Measurements from ENCODE around the gene HECTD1.
A peak's percentile ranks its signal among the peaks of the same experiment; 100 is the strongest.
"Not testable (repeated sequence)": the region's sequence is repeated elsewhere in the genome, so short reads cannot be mapped to it uniquely, and the experiment has no call there.

HECTD1 gene

DNA sequence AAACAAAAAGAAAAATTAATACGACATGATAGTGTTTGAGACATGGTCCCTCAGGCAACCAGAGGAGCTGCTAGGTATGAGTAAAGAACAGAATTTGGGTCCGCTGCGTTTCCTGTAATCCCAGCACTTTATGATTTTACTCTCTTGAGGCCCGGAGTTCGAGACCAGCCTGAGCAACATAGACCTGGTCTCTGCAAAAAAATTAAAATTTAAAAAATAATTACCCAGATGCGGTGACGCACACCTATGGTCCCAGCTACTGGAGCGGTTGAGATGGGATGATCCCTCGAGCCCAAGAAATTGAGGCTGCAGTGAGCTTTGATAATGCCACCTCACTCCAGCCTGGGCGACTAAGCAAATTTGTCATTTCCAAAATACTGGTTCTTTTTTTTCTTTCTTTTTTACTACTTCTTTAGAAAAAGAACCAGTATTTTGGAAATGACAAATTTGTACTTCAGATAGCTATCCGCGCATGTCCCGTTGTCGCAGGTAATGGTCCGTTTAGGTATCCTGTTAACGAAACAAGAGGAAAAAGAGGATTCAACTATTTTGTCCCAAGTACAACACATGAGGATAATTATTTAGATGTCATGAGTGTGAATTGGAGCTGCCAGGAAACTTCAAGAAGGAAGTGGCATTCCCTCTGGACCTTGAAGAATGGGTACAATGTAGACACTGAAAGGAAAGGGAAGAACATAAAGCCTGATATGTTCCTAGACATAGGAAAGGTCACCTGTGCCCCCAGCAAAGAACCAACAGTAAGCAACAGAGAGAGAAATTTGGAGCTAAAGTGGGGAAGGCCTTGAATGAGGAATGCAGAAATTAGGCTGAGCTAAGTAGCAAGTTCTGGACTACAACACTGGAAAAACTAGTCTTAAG, 1.2 kb upstream of the HECTD1 start:
- Histone ChIP-seq H3K27ac (ENCODE audit: low read depth, low read length) (peak overlapping the region; percentile 99), H3K36me3 (ENCODE audit: control insufficient read depth in 5 of 5, insufficient read depth in 5 of 5, low read length in 5 of 5) (no peaks in the 10 kb centered on the region), H3K9ac (ENCODE audit: low read length in 5 of 5) (peak overlapping the region; percentile 78 to 97 (median 85)), H3K9me3 (ENCODE audit: control insufficient read depth in 5 of 5, low read length in 5 of 5) (no peaks in the 10 kb centered on the region), H3K4me1 (ENCODE audit: control insufficient read depth in 5 of 5, insufficient read depth in 5 of 5, low read length in 5 of 5) (peaks cover 1 to 30% (median 29%) of the 10 kb centered on the region in 5 donors), H3K4me3 (ENCODE audit: low read depth in 1 of 5, low read length in 5 of 5) (peak overlapping the region; percentile 74 to 87 (median 84)), H3K27me3 (ENCODE audit: control insufficient read depth in 5 of 5, insufficient read depth in 4 of 5, low read length in 5 of 5) (no peaks in the 10 kb centered on the region)

DNA sequence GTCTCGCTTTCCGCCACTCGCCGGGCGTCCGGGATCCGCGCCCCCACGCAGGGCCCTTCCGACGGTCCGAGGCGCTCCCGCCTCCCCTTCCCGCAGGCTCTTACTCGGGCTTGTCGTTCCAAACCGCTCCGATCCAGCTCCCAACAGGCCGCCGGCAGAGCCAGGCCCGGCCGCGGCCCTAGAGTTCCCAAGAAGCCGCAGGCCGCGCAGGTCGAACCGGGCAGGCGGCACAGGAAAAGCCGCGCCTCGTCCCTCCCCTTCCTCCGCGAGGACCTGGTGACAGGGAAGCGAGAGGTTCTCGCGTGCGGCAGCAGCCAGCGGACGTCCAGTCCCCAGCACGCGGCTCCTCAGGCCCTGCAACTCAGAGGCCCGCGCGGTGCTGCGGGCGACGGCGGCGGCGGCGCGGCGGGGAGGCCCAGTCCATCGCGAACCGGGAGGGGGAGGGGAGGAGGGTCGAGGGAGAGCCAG, 272 bp downstream of the HECTD1 start:
- H3K4me3 ChIP-seq (ENCODE audit: low read depth in 1 of 5, low read length in 5 of 5): peak overlapping the region in 4 of 5 donors; percentile 79 to 85 (median 83)
- H3K9me3 ChIP-seq (ENCODE audit: control insufficient read depth in 5 of 5, low read length in 5 of 5): no peaks in the 10 kb centered on the region
- peaks cover 0 to 7% (median 3%) of the 10 kb centered on the region in 5 donors for H3K36me3 ChIP-seq (ENCODE audit: control insufficient read depth in 5 of 5, insufficient read depth in 5 of 5, low read length in 5 of 5)
- H3K9ac ChIP-seq (ENCODE audit: low read length in 5 of 5): peak overlapping the region; percentile 85 to 100 (median 100)
- no peaks in the 10 kb centered on the region for H3K27me3 ChIP-seq (ENCODE audit: control insufficient read depth in 5 of 5, insufficient read depth in 4 of 5, low read length in 5 of 5)
- H3K27ac ChIP-seq (ENCODE audit: low read depth, low read length): peak overlapping the region; percentile 99
- peaks cover 1 to 30% (median 29%) of the 10 kb centered on the region in 5 donors for H3K4me1 ChIP-seq (ENCODE audit: control insufficient read depth in 5 of 5, insufficient read depth in 5 of 5, low read length in 5 of 5)

DNA sequence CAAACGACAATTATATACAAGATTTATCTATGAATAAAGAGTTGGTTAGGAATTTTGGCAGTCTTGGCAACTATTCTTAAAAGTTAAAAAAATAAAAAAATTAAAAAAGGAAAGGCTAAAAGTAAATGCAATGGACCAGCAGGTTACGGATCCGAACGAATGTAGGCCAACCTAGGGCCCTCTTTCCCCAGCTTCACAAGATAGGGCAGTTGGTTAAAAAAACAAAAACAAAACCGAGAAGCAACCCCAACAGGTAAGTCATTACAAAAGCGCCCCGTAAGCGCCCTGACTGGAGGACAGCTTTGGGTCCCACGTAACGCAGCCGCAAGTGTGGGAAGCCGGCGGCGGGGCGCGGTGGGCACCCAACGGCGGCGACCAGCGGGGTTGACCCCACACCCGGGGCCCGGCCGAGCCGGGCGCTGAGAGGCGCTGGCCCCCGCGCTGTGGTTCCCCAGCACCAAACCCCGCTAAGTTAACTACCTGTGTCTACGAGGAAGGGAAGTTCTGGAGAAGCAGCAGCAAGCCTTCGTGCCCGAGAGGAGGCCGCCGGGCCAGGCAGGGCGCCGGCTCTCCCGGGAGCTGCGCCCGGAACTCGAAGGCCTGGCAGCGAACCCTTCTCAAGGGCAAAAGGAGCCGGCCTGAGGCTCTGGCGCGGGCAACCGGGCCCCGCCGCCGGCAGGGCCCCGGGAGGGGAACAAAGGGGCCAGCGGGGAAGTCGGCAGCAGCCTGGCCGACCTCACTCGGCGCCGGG, 882 bp downstream of the HECTD1 start:
- H3K27ac ChIP-seq (ENCODE audit: low read depth, low read length): peak overlapping the region; percentile 99
- peaks cover 1 to 31% (median 30%) of the 10 kb centered on the region in 5 donors for H3K4me1 ChIP-seq (ENCODE audit: control insufficient read depth in 5 of 5, insufficient read depth in 5 of 5, low read length in 5 of 5)
- peak overlapping the region; percentile 85 to 100 (median 100) for H3K9ac ChIP-seq (ENCODE audit: low read length in 5 of 5)
- H3K36me3 ChIP-seq (ENCODE audit: control insufficient read depth in 5 of 5, insufficient read depth in 5 of 5, low read length in 5 of 5): peaks cover 0 to 10% (median 3%) of the 10 kb centered on the region in 5 donors
- no peaks in the 10 kb centered on the region for H3K9me3 ChIP-seq (ENCODE audit: control insufficient read depth in 5 of 5, low read length in 5 of 5)
- no peaks in the 10 kb centered on the region for H3K27me3 ChIP-seq (ENCODE audit: control insufficient read depth in 5 of 5, insufficient read depth in 4 of 5, low read length in 5 of 5)
- H3K4me3 ChIP-seq (ENCODE audit: low read depth in 1 of 5, low read length in 5 of 5): peak overlapping the region; percentile 67 to 85 (median 82)

DNA sequence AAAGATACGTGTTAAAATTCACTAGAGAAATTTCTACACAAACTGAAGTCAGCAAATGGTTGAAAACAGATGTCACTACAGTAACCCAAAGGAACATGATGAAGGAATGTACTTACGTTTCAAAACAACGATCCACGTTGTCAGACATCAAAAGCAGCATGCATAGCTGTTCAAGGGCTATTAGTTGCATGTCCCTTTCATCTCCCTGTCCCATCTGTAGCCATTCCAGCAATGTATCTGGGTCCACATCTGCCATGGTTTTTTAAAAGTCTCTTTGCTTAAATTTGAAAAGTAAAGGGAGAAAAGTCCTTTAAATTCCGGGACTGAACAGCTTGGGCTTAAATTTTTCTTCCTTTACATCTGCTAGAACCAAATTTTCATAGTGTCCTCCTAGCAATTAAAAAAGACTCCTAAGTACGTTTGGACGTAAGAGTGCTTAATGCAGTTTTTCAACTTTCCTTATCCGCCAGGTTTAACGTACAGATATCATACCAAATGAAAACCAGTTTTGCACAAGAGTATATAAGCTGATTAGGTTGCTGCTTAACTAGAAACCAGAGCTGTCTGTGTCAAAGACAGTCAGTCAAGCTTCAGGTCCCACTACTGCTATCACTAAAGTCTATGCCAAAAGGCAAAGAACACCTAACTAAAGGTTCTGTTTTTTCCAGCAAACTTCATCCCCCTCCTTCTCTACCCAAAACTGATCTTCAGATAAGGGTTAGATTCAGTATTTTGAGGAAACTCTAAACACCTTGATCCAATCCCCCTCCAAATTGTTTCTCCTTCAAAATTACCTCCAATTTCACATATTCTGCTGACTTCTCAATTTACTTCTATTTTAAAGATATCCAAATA, 1.7 kb downstream of the HECTD1 start:
- Histone ChIP-seq H3K27me3 (ENCODE audit: control insufficient read depth in 5 of 5, insufficient read depth in 4 of 5, low read length in 5 of 5) (no peaks in the 10 kb centered on the region), H3K9me3 (ENCODE audit: control insufficient read depth in 5 of 5, low read length in 5 of 5) (no peaks in the 10 kb centered on the region), H3K36me3 (ENCODE audit: control insufficient read depth in 5 of 5, insufficient read depth in 5 of 5, low read length in 5 of 5) (peaks cover 0 to 14% (median 3%) of the 10 kb centered on the region in 5 donors), H3K4me1 (ENCODE audit: control insufficient read depth in 5 of 5, insufficient read depth in 5 of 5, low read length in 5 of 5) (peaks cover 1 to 33% (median 32%) of the 10 kb centered on the region in 5 donors), H3K9ac (ENCODE audit: low read length in 5 of 5) (peak overlapping the region; percentile 85 to 100 (median 100)), H3K27ac (ENCODE audit: low read depth, low read length) (peak overlapping the region; percentile 99), H3K4me3 (ENCODE audit: low read depth in 1 of 5, low read length in 5 of 5) (peak overlapping the region; percentile 67 to 85 (median 82))

DNA sequence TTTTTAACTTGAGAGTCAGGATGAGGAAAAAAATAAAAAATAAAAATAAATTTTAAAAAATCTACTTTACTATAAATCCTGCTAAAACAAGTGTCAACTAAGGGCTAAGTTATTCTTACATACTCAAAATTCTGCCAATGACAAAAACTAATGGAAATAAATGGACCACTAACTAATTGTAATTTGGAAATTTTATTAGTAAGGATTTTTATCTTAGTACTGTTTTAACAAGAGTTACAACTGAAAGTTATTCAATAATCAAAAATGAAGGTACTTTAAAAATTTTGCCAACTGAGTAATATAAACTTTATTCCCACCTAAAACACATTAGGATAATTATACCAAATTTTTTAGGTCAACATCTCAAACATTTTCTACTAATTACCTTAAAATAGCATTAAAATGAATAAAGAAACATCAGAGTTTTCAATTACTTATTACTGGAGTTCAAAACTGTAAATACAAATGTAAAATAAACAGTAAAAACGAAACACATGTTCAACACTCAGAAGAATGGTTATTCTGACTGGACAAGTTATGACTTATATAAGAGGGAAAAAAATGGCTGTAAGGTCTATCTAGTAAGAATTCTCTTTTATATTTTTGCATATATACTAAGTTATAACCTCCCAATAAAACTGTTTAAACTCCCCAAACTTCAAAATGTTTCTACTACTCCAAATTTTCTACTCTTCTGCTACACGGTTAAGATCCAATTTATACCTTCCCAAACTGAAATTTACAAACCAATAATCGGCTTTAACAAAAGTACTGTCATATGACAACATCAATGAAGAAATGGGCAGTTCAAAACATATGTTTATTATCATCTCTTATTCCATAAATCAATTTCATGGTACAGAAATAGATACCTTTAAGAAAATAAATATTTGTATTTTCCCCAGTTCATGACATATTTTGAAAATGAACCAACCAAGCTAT, 2.7 kb downstream of the HECTD1 start:
- H3K4me1 ChIP-seq (ENCODE audit: control insufficient read depth in 5 of 5, insufficient read depth in 5 of 5, low read length in 5 of 5): peaks cover 1 to 42% (median 36%) of the 10 kb centered on the region in 5 donors
- H3K27ac ChIP-seq (ENCODE audit: low read depth, low read length): peak overlapping the region; percentile 99
- peak overlapping the region in 2 of 5 donors; percentile 4 to 79 for H3K4me3 ChIP-seq (ENCODE audit: low read depth in 1 of 5, low read length in 5 of 5)
- peaks cover 3 to 14% (median 3%) of the 10 kb centered on the region in 5 donors for H3K36me3 ChIP-seq (ENCODE audit: control insufficient read depth in 5 of 5, insufficient read depth in 5 of 5, low read length in 5 of 5)
- H3K27me3 ChIP-seq (ENCODE audit: control insufficient read depth in 5 of 5, insufficient read depth in 4 of 5, low read length in 5 of 5): no peaks in the 10 kb centered on the region
- no peaks in the 10 kb centered on the region for H3K9me3 ChIP-seq (ENCODE audit: control insufficient read depth in 5 of 5, low read length in 5 of 5)
- peak overlapping the region; percentile 47 to 100 (median 70) for H3K9ac ChIP-seq (ENCODE audit: low read length in 5 of 5)

DNA sequence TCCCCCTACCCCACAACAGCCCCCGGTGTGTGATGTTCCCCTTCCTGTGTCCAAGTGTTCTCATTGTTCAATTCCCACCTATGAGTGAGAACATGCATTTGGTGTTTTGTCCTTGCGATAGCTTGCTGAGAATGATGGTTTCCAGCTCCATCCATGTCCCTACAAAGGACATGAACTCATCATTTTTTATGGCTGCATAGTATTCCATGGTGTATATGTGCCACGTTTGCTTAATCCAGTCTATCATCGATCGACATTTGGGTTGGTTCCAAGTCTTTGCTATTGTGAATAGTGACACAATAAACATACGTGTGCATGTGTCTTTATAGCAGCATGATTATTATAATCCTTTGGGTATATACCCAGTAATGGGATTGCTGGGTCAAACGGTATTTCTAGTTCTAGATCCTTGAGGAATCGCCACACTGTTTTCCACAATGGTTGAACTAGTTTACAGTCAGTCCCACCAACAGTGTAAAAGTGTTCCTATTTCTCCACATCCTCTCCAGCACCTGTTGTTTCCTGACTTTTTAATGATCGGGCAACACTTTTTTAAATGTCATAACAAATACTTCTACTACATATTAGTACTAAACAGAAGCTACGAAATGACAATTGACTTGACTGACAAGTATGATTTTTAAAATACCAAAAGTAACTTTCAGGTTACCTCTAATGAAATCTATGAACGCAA, 3.5 kb downstream of the HECTD1 start:
- H3K9me3 ChIP-seq (ENCODE audit: control insufficient read depth in 5 of 5, low read length in 5 of 5); H3K9ac ChIP-seq (ENCODE audit: low read length in 5 of 5); H3K27me3 ChIP-seq (ENCODE audit: control insufficient read depth in 5 of 5, insufficient read depth in 4 of 5, low read length in 5 of 5); H3K4me3 ChIP-seq (ENCODE audit: low read depth in 1 of 5, low read length in 5 of 5): not testable (repeated sequence)
- H3K36me3 ChIP-seq (ENCODE audit: control insufficient read depth in 5 of 5, insufficient read depth in 5 of 5, low read length in 5 of 5): peaks cover 3 to 14% (median 3%) of the 10 kb centered on the region in 5 donors
- H3K27ac ChIP-seq (ENCODE audit: low read depth, low read length): peak overlapping the region; percentile 99
- peaks cover 1 to 41% (median 34%) of the 10 kb centered on the region in 5 donors for H3K4me1 ChIP-seq (ENCODE audit: control insufficient read depth in 5 of 5, insufficient read depth in 5 of 5, low read length in 5 of 5)

DNA sequence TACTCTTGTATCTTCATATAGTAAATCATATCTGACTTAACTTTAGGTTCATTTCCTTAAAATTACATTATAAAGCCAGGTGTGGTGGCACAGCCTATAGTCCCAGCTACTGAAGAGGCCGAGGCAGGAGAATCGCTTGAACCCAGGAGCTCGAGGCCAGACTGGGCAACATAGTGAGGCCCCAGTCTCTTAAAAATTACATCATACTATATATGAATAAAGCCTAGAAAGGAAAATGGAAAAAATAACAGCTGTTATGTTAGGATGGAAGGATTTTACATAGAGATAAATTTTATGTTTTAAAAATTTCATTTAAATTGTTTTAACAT, 4.2 kb downstream of the HECTD1 start:
- H3K4me3 ChIP-seq (ENCODE audit: low read depth in 1 of 5, low read length in 5 of 5): no peak overlapping the region
- no peak overlapping the region for H3K9ac ChIP-seq (ENCODE audit: low read length in 5 of 5)
- H3K27ac ChIP-seq (ENCODE audit: low read depth, low read length): no peak overlapping the region
- H3K9me3 ChIP-seq (ENCODE audit: control insufficient read depth in 5 of 5, low read length in 5 of 5): no peaks in the 10 kb centered on the region
- peaks cover 1 to 34% (median 28%) of the 10 kb centered on the region in 5 donors for H3K4me1 ChIP-seq (ENCODE audit: control insufficient read depth in 5 of 5, insufficient read depth in 5 of 5, low read length in 5 of 5)
- H3K27me3 ChIP-seq (ENCODE audit: control insufficient read depth in 5 of 5, insufficient read depth in 4 of 5, low read length in 5 of 5): no peaks in the 10 kb centered on the region
- peaks cover 3 to 14% (median 3%) of the 10 kb centered on the region in 5 donors for H3K36me3 ChIP-seq (ENCODE audit: control insufficient read depth in 5 of 5, insufficient read depth in 5 of 5, low read length in 5 of 5)

DNA sequence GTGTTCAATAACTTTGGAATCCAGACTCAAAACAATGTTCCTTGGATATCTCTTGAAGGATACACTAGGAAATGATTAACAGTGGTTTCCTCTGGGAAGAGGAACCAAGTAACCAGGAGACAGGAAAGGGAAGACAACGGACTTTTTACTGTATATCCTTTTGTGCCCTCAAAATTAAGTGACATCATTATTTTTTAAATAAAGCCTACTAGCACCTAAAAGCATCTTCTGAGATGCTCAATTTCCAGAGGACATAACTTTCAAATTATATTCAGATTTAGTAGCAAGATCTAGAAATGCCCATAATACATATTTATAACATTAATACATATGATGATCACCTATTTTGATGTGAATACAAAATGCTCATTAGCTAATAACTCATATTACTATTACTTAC, 6.5 kb downstream of the HECTD1 start:
- H3K4me1 ChIP-seq (ENCODE audit: control insufficient read depth in 5 of 5, insufficient read depth in 5 of 5, low read length in 5 of 5): peaks cover 1 to 27% (median 24%) of the 10 kb centered on the region in 5 donors
- H3K9me3 ChIP-seq (ENCODE audit: control insufficient read depth in 5 of 5, low read length in 5 of 5): no peaks in the 10 kb centered on the region
- no peak overlapping the region for H3K9ac ChIP-seq (ENCODE audit: low read length in 5 of 5)
- H3K36me3 ChIP-seq (ENCODE audit: control insufficient read depth in 5 of 5, insufficient read depth in 5 of 5, low read length in 5 of 5): peaks cover 3 to 17% (median 3%) of the 10 kb centered on the region in 5 donors
- H3K27ac ChIP-seq (ENCODE audit: low read depth, low read length): no peak overlapping the region
- no peaks in the 10 kb centered on the region for H3K27me3 ChIP-seq (ENCODE audit: control insufficient read depth in 5 of 5, insufficient read depth in 4 of 5, low read length in 5 of 5)
- H3K4me3 ChIP-seq (ENCODE audit: low read depth in 1 of 5, low read length in 5 of 5): no peak overlapping the region

Measured in subcutaneous abdominal adipose tissue (tissue), 5 donors.